Stimulated activated CD4-positive, alpha-beta T cell treated with anti-CD3 and anti-CD28 coated beads, Interleukin-15, amount 100 ng/mL, for 24 hours (primary cell): Measurements from ENCODE around the gene NACC2.
A peak's percentile ranks its signal among the peaks of the same experiment; 100 is the strongest.

Source experiments
- DNase-seq: peaks from one replicate; pipeline ENCODE4 v3.0.0-alpha.2; 2020

The NACC2 gene

GRCh38 chr9:136095070-136096058 is at the start of gene NACC2:
NACC2 (minus strand) TSS chr9:136095289; CDS start chr9:136050521, 44,768 bp downstream.
- DNase-seq: peak; percentile 55

DNA sequence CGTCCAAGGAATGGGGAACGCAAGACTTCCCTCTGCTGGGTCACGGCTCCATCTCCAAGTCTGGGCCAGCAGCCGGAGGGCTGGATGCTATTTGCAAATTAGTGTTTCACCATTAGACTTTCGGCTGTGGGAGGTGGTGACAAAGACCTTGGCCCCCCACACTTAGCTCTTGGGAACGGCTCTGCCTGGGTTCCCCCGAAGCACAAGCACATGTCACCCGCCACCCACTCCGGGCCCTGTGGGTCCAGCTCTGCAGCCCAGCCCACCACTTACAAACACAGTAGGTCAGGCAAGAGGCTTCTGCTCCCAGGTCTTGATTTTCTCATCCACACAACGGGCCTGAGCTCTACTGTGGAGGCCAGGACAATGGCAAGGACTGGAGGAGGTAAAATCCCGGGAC is 49.4 kb upstream of the NACC2 start:
- DNase-seq: no peak

GRCh38 chr9:136143215-136144001 is 48.3 kb upstream of the NACC2 start:
- DNase-seq: no peak

GRCh38 chr9:136142859-136143214 is 47.7 kb upstream of the NACC2 start:
- no peak for DNase-seq

- no peak for DNase-seq
These were observed 47.3 kb upstream of the NACC2 start for GRCh38 chr9:136142414-136142796.

DNA sequence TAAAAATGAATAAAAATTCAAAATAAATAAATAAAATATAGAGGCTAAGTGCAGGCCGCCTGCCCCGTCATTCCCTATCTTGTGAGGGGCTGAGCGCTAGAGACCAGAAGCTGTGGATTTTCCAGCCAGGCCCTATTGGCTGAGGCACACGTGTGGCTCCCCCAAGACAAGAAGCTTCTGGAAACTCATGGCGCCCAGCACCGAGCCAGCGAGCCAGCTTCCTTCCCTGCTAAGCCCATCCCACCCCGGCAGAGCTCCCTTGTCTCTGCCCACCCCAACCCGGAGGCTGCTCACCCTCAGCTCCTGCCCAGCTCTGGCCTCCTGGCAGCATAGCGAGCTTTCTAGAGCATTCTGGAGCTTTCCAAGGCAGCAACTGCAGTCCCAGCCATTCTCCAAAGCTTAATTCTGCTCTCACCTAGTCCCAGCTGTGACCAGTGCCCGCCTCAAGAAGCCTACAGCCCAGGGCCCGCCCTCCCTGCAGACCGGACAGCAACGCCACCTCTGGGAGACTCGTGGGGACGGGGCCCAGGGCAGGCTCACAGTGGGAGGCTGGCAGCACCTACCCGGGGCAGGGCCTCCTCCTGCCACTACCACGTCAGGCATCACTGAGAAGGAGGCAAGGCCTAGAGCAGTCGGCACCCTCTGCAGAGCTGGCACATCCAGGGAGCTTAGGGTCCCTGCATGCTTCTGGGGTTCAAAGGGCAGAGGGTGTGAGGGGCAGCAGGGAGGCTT is 46.8 kb upstream of the NACC2 start:
- DNase-seq: no peak

GRCh38 chr9:136140966-136141365 is 45.9 kb upstream of the NACC2 start:
- DNase-seq: no peak

- DNase-seq: no peak
These were observed 45.0 kb upstream of the NACC2 start for GRCh38 chr9:136140046-136140445.

GRCh38 chr9:136138566-136138965 is 43.5 kb upstream of the NACC2 start:
- peak; percentile 63 for DNase-seq

- no peak for DNase-seq
These were observed 42.5 kb upstream of the NACC2 start for GRCh38 chr9:136137321-136138265.

- DNase-seq: no peak
These were observed 41.2 kb upstream of the NACC2 start for GRCh38 chr9:136136127-136136925.

DNA sequence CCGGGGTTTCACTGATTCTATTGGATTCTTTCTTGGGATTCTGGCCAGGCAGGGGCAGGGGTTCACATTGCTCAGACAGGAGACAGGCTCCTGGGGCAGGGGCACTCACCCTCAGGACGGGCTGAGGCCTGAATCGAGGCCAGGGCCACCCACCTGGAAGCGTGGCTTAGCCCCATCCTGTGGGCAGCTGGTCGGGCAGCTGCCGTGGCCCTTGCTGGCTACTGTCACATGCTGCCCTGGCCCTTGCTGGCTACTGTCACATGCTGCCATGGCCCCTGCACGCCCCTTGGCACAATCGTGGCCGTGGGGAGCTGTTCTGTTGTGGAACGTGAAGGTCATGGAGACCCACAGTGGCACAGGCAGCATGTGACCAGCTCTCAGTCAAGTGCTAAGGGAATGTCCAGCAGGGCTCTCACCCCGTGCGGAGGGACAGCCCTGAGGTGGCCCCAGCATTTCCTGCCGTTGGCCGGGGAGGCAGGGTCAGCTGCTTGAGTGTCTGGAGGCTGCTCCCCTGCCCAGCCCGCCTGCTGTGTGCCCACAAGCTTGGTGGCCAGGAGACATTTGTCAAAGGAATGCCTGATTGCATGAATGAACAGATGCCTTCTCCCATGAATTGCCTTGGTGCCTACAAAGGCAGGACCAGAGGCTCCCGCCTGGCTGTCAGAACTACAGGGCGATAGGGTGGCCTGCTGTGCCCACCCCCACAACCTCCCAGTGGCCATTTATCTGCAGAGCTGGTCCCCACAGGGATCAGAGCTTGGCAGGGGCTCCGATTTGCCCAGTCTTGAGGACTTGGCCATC is 40.4 kb upstream of the NACC2 start:
- DNase-seq: no peak

DNA sequence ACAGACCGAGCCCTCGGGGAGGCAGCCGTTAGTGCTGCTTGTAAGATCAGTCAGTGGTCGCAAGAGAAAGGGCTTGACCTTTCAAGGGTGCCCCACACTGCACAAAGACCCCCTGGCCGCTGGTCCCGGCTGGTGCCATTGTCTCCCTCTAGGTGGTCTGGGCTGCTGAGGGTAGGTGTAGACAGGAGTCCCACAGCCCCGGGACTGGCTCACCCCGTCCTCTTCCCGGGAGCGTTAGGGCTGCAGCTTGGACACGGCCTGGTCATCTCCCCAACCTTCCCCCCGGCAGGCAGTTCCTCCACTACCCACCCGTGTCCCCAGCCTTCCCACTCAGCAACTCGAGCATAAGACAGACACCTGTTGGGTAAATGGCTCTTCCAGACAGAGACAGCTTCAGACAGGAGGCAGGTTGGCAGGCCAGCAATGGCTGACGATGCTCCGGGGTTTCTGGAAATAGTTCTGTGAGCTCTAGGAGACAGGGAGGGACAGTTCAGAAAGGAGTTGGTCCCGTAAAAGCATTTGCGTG is 38.9 kb upstream of the NACC2 start:
- DNase-seq: no peak

DNA sequence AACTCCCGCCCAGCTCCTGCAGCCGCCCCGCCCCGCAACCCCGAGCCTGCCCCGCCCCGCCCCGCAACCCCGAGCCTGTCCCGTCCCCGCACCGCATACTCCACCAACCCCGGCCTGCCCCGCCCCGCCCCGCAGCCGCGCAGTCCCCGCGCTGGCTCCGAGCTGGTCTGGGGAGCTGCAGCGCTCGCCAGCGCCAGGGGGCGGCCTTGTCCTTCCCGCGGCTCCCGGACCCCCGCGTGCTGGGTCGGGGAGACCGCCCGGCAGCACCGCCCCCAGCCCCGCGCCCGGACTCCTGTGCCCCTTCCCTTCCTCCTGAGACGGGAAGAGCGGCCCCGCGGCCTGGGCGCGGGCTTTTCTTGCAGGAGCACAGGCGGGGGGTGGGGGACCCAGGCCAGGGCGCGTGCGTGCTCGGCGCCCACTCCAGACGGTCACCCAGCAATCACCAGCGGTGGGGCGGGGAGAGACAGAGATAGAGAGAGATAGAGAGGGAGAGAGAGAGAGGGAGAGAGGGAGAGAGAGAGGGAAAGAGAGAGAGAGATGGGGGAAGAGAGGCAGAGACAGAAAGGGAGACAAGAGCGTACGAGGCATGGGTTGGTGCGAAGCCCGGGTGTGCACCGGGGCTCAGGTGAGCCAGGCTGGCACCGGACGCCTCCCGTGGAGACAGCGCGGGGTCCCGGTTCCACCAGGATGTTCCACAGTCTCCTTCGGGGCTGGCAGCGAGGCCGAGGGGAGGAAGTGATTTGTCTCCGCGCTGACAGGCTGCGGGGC is 38.3 kb upstream of the NACC2 start:
- peak; percentile 37 for DNase-seq

DNA sequence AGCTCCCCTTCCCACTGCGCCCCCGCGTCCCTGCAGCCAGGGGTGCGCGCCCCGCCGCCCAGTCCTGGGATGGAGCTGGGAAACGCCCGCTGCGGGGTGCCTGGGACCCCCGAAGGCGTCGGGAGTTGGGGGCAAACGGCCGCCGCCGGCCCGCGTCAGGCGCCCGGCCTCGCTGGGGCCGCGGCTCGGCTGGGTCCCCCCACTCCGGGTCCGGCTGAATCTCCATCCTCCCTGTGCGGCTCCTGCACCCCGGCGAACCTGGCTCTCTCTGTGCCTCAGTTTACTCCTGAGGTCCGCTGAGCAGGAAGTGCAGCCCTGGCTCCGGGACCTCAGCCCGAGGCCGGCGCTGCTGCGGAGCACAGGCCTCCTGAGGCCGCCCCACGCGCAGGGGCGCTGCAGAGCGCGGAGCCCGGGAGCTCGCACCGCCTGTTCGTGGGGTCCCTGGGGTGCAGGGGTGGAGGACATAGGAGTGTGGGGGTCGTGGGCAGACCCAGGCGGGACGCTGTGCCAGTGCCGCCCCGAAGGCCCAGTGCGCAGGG is 37.5 kb upstream of the NACC2 start:
- DNase-seq: no peak

DNA sequence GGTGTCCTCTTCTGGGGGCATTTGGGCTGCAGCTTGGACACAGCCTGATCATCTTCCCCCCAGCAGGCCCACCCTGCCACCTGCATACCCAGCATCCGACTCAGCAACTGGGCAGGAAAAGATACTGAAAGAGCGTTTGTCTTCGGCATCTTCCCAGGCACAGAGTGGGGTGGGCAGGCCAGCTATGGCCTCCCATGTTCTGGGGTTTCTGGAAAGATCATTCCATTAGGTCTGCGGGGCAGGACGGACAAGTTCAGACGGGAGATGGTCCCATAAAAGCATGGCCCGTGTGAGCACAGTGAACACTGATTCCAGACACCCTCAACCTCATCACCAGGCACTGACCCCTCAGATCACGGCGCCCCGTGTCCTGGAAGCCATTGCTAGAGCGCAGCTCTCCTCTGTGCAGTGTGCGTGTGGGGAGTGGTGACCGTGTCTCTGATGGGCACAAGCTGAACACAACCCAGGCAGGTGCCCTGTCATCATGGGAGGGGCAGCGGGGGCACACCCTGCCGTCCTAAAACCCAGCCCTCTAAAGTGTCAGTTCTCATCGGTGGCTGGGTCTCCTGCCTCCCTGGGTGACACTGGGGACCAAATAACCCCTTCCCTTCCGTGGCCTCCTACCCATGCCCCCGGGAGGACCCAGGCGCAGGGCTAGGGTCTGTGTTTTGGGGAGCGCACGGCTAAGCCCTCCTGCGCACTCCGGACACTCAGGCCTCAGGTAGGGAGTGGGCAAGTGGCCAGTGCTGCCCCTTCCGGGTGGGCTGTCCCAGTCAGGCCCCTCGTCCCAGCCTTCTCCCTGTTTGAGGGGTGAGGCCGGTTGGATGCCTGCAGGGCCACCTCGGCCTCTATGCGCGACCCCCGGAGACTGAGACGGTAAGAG is 36.8 kb upstream of the NACC2 start:
- DNase-seq: no peak

- DNase-seq: no peak
These were observed 34.1 kb upstream of the NACC2 start for GRCh38 chr9:136129176-136129575.

DNA sequence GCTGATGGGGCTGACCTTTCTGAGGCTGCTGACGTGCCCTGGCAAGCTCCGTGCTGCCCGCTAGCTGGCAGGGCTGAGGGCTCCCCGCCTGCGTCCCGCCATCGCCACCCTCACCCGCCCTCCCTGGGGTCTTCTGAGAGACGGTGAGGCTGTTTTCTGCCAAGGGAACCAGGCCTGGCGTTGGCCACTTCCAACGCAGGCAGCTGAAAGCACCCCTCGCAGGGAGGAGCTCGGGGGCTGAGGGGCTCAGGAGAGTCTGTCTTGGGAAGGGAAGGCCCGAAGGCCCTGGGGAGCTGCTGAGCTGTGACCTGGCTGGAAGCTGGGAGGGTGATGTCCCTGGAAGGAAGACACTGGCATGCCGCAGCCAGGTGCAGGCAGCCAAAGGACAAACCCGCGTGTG is 33.3 kb upstream of the NACC2 start:
- DNase-seq: no peak
